Calu3 (cell line): ENCODE data around the gene FAM107A. TPM values are rescaled to one million over a fixed set of nuclear protein-coding genes. Genes with fewer than 3 reads are reported as not detected.

Experiments used
- BruUV-seq: library from RNA; stranded (reverse); fragments of 400-500 nt; replicated peaks from 2 replicates; lab custom pipeline; 2021; lab: Mats Ljungman, UMichigan
- CTCF ChIA-PET: fragments of 300-600 bp; sonication (Branson Sonifier 250); formaldehyde crosslinking; loops from one replicate; lab custom pipeline; 2022; ENCODE audit warnings: antibody characterized with exemption; lab: Charles Lee
- DNase-seq: peaks from one replicate; pipeline ENCODE4 v3.0.0; 2022
- H3K27ac Mint-ChIP-seq: one replicate; pipeline ENCODE4 v1.8.0; 2022; ENCODE audit warnings: mixed read lengths; ENCODE audit not compliant: unreplicated experiment
- H3K27me3 Mint-ChIP-seq: one replicate; pipeline ENCODE4 v1.8.0; 2022; ENCODE audit warnings: mixed read lengths; ENCODE audit not compliant: unreplicated experiment
- H3K36me3 Mint-ChIP-seq: one replicate; pipeline ENCODE4 v1.8.0; 2022; ENCODE audit warnings: mild to moderate bottlenecking, moderate library complexity, mixed read lengths; ENCODE audit not compliant: insufficient read depth, unreplicated experiment
- H3K4me1 Mint-ChIP-seq: one replicate; pipeline ENCODE4 v1.8.0; 2022; ENCODE audit warnings: mild to moderate bottlenecking, low read depth, mixed read lengths; ENCODE audit not compliant: unreplicated experiment
- H3K4me3 Mint-ChIP-seq: one replicate; pipeline ENCODE4 v1.8.0; 2022; ENCODE audit warnings: mild to moderate bottlenecking, low read depth, moderate library complexity, mixed read lengths; ENCODE audit not compliant: unreplicated experiment
- H3K9me3 Mint-ChIP-seq: one replicate; pipeline ENCODE4 v1.8.0; 2022; ENCODE audit warnings: low read depth, mixed read lengths; ENCODE audit not compliant: unreplicated experiment
- intact Hi-C: fragments of 100-400 bp; cut with micrococcal nuclease; formaldehyde crosslinking; loops from one replicate; pipeline ENCODE4 v1.10.0; 2022; ENCODE audit not compliant: unreplicated experiment
- total RNA-seq: library from RNA; stranded (reverse); gene quantifications from 2 replicates; pipeline ENCODE4 v1.2.3, GENCODE V29; 2022
- TF ChIP-seq, protein P1 (sequence below): fragments of 200-600 bp; IDR thresholded peaks from one replicate; pipeline ENCODE4 v1.8.0; 2022; ENCODE audit warnings: antibody characterized with exemption; ENCODE audit not compliant: unreplicated experiment

FAM107A gene
- total RNA-seq, 1 experiment from 2014 or later = not detected

DNA sequence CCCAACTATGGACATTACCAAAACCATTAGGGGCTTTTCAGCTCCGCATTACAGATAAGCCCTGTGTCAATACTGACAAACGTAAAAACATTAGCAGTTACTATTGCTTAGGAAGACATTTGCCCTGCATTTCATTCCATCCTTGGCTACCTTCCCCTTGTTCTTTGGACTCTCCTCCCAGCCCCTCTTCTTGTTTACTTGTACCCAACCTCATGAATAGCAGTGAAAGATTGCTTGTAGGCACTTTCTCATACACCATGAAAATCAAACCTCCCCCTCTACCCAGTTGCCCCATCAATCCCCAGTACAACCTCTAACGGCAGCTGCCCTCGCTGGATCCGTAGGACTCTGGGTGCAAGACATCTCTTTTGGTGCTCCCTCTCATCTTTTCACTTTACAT is 16.9 kb upstream of the FAM107A start:
- H3K4me1 Mint-ChIP-seq = no peaks in the 10 kb centered on the region

DNA sequence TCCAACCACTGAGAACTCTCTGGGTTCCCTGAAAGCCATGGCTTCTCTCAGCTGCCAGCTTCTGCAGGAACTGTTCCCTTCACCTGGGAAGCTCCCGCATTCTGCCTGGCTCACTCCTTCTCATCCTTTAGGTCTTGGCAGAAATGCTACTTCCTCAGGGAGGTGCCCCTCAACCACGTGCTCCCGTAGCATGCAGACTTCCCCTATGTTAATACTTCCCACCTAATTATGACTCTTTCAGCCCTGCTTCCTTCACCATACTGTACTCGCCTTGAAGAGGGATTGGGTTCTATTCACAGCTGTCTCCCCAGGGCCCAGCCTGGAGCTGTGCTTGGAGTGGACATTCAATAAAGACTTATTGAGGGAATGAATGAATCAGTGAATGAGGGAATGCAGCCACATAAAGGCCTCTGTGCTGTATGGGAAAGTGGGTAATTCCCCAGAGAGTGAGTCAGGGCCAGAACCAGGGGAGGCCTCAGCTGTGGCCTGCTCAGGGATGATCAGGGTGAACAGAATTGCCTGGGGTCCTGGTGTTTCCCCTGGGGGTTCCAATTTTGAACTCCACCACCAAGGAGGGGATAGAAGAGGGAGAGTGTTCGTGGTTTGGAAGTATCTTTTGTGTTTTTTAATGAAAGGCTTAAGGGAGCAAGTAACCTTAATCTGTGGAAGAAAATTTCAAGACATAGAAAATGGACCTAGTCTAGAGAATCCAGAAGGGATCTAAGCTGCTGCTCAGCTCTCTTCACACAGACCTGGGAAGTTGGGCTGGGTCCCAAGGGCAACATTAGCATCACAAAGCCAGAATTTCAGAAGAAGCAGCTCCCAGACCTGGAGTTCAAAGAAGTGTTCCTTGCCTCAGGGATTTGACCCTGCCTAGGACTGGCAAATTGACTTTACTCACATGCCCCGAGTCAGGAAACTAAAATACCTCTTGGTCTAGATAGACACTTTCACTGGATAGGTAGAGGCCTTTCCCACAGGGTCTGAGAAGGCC is 14.6 kb upstream of the FAM107A start:
- intact Hi-C loops = no loop called here
- H3K4me1 Mint-ChIP-seq = no peaks in the 10 kb centered on the region
- BruUV-seq = no TSS peak
- CTCF ChIA-PET = no interaction called here
- TF ChIP-seq, protein P1, sequence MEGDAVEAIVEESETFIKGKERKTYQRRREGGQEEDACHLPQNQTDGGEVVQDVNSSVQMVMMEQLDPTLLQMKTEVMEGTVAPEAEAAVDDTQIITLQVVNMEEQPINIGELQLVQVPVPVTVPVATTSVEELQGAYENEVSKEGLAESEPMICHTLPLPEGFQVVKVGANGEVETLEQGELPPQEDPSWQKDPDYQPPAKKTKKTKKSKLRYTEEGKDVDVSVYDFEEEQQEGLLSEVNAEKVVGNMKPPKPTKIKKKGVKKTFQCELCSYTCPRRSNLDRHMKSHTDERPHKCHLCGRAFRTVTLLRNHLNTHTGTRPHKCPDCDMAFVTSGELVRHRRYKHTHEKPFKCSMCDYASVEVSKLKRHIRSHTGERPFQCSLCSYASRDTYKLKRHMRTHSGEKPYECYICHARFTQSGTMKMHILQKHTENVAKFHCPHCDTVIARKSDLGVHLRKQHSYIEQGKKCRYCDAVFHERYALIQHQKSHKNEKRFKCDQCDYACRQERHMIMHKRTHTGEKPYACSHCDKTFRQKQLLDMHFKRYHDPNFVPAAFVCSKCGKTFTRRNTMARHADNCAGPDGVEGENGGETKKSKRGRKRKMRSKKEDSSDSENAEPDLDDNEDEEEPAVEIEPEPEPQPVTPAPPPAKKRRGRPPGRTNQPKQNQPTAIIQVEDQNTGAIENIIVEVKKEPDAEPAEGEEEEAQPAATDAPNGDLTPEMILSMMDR = no peak
- H3K4me3 Mint-ChIP-seq = no peak overlapping the region
- no peaks in the 10 kb centered on the region for H3K9me3 Mint-ChIP-seq
- H3K27me3 Mint-ChIP-seq = peaks cover 1% of the 10 kb centered on the region
- no peak overlapping the region for H3K27ac Mint-ChIP-seq
- DNase-seq = no peak
- H3K36me3 Mint-ChIP-seq = no peaks in the 10 kb centered on the region

More for the DNA sequence above, 16.9 kb upstream of the FAM107A start:
- CTCF ChIA-PET = no interaction called here
- no peaks in the 10 kb centered on the region for H3K27me3 Mint-ChIP-seq
- no peak for DNase-seq
- TF ChIP-seq, protein P1 = no peak
- H3K9me3 Mint-ChIP-seq = no peaks in the 10 kb centered on the region
- no peaks in the 10 kb centered on the region for H3K36me3 Mint-ChIP-seq
- no TSS peak for BruUV-seq
- H3K4me3 Mint-ChIP-seq = no peak overlapping the region
- no peak overlapping the region for H3K27ac Mint-ChIP-seq
- intact Hi-C loops = no loop called here

- CTCF ChIA-PET = interaction anchor here (0.6 kb wide), 1 partner anchor 538 kb away, joined by 4 read pairs; no protein-coding TSS in a partner anchor
- peaks cover 11% of the 10 kb centered on the region for H3K4me1 Mint-ChIP-seq
- DNase-seq = no peak
- intact Hi-C loops = loop anchor here (5.0 kb wide), 1 partner anchor 39 kb away; no protein-coding TSS in a partner anchor
- H3K36me3 Mint-ChIP-seq = peaks cover 21% of the 10 kb centered on the region
- peaks cover 16% of the 10 kb centered on the region for H3K27me3 Mint-ChIP-seq
- TF ChIP-seq, protein P1 = no peak
- no peak overlapping the region for H3K27ac Mint-ChIP-seq
- peaks cover 2% of the 10 kb centered on the region for H3K9me3 Mint-ChIP-seq
- H3K4me3 Mint-ChIP-seq = no peak overlapping the region
- no TSS peak for BruUV-seq
Observed at GRCh38 chr3:58588030-58588614, 10.9 kb upstream of the FAM107A start.

DNA sequence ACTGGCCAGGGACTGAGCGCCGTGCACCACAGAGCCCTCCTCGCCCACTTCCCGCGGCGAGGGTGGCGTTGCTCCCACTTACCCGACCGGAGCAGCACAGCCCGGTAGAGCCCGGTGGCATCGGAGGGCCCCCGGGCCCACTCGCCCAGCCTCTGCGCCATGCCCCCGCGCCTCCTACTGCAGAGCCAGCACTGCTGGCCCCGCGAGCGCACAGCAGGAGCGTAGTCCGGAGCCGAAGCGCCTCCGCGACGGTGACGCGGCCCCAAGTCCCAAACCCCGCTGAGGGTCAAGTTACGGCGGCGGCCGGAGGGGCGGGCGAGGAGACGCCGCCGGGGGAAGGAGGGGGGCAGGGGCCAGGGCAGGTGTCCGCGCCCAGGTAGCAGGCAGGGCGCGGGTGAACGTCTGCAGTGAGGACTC is 9.6 kb upstream of the FAM107A start:
- Mint-ChIP-seq H3K27ac (no peak overlapping the region), H3K4me1 (peaks cover 11% of the 10 kb centered on the region), H3K27me3 (peaks cover 16% of the 10 kb centered on the region), H3K4me3 (no peak overlapping the region), H3K36me3 (peaks cover 21% of the 10 kb centered on the region), H3K9me3 (peaks cover 2% of the 10 kb centered on the region)
- CTCF ChIA-PET = interaction anchor here (0.6 kb wide), 1 partner anchor 74 kb away, joined by 3 read pairs; no protein-coding TSS in a partner anchor
- intact Hi-C loops = loop anchor here (5.0 kb wide), 1 partner anchor 41 kb away; no protein-coding TSS in a partner anchor
- TF ChIP-seq, protein P1 = no peak
- no TSS peak for BruUV-seq
- no peak for DNase-seq
